ENCODE results near the gene RAB31.

Gene RAB31

GRCh38 chr18:9694174-9694573, 13.9 kb upstream of the RAB31 start:
- no peak for DNase-seq (ENCODE audit: low read depth in 2 of 2)

DNA sequence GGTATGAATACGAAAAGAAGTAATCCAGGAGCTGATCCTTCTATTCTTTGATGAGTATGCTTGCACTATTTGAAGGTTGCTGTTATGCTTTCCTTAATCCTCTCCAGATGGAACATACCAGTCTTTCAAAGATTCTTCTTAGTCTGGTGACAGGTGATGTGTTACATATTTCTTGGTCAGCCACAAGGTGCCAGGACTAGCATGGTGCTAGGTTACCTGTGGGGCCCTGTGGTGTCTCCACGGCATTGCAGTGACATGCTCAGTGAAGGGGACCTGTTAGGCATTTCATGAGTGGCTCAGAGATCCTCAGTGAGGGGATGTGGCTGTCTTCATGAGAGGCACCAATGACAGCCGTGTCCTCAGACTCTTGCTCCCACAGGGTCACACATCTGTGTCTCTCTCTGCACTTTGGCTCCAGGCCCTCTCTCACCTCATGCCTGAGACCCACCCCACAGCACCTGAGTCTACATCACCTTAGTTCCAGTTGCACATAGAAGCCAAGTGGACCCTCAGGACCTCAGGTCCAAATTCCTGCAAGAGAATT, 13.1 kb upstream of the RAB31 start:
- DNase-seq (ENCODE audit: low read depth in 2 of 2) = no peak

- no peak for DNase-seq (ENCODE audit: low read depth in 2 of 2)
Measured at GRCh38 chr18:9695605-9696004, 12.5 kb upstream of the RAB31 start.

DNA sequence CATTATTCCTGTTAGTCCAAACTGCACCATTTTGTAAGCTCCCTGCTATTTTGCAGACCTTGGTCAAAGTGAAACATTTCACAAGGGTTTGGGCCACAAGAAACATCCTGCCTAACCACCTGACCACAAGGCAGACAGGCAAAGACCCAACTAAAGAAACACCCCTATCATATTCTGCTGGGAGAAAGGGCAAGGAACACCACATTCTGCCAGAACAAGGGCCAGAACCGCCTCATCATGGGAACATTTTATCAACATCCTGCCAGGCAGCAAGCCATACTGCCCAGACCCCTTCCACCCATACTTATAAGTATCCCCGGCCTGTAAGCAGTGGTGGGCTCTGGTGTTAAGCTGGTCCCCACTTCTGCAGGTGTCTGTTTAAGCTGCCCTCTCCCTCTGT, 12.0 kb upstream of the RAB31 start:
- DNase-seq (ENCODE audit: low read depth in 2 of 2) = no peak

DNA sequence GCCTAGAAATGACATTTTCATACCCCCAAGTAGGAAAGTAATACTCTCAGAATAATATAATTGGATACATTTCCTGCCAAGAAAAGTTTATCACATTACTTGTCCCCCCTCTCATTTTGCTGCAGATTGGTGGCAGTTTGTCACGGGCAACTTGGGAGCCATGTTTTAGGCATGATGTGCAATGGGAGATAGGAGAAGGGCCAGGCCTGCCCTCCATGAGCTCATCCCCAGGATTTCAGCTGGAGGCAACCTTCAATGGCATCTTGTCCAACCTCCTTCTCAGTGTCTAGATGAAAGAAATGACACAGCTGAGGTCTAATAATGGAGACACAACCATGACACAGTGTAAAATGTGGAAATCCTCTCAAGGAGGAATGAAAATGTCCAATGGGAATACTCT, 11.4 kb upstream of the RAB31 start:
- no peak for DNase-seq (ENCODE audit: low read depth in 2 of 2)

DNA sequence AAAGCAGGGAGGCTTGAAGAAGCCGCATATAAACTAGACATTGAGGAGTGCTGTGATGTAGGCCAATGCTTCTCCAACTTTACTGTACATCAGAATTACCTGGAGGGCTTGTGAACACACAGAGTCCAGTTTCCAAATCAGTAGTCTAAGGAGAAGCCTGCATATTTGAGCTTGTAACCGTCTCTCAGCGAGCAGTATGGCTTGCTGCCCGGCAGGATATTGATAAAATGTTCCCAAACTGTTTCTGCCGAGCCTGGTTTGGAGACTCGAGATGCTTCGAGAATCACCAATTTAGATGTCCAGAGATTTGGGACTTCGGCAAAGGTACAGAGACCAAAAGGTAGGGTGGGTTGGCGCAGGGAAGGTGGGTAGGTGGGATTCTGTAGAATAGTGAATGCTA, 11.0 kb upstream of the RAB31 start:
- no peak for DNase-seq (ENCODE audit: low read depth in 2 of 2)

- no peak for DNase-seq (ENCODE audit: low read depth in 2 of 2)
Measured at GRCh38 chr18:9698497-9698896, 9.6 kb upstream of the RAB31 start.

- DNase-seq (ENCODE audit: low read depth in 2 of 2) = no peak
Measured at GRCh38 chr18:9700261-9700796, 7.8 kb upstream of the RAB31 start.

- peak in 1 of 2 donors; percentile 15 for DNase-seq (ENCODE audit: low read depth in 2 of 2)
Measured at GRCh38 chr18:9701609-9702349, 6.3 kb upstream of the RAB31 start.

- DNase-seq (ENCODE audit: low read depth in 2 of 2) = no peak
Measured at GRCh38 chr18:9704233-9705118, 3.6 kb upstream of the RAB31 start.

GRCh38 chr18:9705183-9705829, 2.8 kb upstream of the RAB31 start:
- DNase-seq (ENCODE audit: low read depth in 2 of 2) = no peak

DNA sequence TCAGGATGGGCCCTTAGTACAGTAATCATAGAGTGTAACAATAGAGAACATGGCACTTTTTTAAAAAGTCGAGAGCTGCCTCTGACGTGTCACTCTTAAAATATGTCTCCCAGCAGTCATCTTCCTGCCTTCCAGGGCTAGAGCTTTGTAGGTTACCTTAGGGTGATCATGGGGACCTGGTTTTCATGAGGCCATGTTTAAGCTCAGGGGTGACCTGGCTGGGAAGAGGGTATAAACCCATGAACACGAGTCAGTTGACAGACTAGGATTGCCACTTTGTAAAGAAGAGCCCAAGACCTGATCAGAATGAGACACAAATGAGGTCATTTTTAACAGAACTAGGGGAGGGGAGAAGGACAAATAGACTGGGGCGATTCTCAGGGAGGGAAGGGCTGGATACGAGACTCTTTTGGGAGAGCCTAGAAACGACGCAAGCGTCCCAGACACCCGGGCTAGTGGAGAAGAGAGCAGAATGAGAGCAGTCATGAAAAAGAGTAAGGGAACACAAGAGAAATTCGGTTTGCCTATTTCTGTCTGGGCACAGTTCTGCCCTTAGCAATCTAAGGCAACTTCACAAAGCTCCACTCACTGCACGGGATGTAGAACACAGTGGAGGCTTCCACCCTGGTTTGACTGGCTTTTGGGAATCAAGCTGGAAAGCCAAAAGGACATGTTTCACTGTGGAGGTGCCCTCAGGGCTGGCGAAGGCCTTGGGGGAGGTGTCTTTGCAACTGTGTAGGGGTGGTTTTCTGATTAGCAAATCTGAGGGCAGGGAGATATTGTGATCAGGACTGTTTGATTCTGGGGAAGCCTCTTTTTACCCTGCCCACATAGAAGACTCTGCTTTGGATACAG, 1.8 kb upstream of the RAB31 start:
- no peak for DNase-seq (ENCODE audit: low read depth in 2 of 2)

DNA sequence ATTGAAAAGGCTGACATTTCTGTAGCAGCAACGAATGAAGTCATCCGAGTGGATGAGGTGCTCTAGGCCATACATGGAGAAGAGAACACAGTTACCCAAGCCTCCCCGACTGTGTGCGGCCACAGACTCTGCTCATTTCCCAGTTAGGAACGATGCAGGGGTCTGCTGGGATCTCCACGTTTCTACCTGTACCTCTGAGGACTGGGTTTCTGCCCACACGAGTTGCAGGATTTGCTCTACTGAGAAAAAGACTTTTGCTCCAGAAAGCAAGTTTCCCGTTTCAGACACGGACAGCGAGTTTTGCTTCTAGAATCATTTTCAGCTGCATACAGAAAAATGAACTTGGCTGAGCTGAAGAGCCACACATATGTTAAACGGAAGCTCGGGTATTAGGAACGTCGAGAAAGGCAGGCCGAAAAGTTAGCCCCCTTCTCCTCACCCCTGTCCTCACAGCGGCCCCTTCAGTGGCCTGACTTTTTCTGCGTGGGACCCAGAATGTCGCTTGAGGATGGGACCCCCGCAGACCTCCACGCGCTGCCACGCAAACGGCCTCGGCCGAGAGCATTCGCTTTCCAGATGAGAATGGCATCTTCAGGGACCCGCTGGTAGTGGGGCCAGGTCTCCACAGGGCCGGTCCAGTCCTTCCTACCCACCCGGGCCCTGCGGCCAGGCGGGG, 582 bp upstream of the RAB31 start:
- DNase-seq (ENCODE audit: low read depth in 2 of 2) = no peak

- DNase-seq (ENCODE audit: low read depth in 2 of 2) = no peak
Measured at GRCh38 chr18:9708434-9709303, 568 bp downstream of the RAB31 start.

- no peak for DNase-seq (ENCODE audit: low read depth in 2 of 2)
Measured at GRCh38 chr18:9709304-9709877, 1.3 kb downstream of the RAB31 start.

DNA sequence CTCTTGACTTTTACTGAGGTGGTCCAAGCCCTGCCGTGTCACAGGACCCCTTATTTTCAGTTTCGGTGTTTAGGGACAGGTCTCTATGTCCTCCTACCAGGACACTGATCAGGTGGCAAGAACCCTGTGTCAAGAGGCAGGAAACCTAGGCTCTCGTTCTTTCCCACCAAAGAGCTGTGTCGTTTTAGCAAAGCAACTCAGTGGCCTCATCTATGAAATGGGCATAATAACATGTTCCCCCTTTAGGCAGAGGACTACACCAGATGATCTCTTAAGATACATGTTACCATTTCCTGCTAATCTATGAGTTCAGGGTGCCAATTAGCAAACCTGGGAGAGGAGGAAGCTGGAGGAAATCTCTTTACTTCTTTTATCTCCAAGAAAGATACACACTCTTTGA, 1.9 kb downstream of the RAB31 start:
- DNase-seq (ENCODE audit: low read depth in 2 of 2) = no peak

- DNase-seq (ENCODE audit: low read depth in 2 of 2) = no peak
Measured at GRCh38 chr18:9711361-9712129, 3.4 kb downstream of the RAB31 start.

- DNase-seq (ENCODE audit: low read depth in 2 of 2) = no peak
Measured at GRCh38 chr18:9712130-9712577, 4.1 kb downstream of the RAB31 start.
